ENCODE data around the gene CDK13. TPM values are rescaled to one million over a fixed set of nuclear protein-coding genes. Genes with fewer than 3 reads are reported as not detected.

Gene CDK13
- total and polyA plus RNA-seq, 4 donors: 13.3 to 124 (median 30.8) TPM

GRCh38 chr7:40059057-40059456, 109.0 kb downstream of the CDK13 start:
- Histone ChIP-seq H3K27ac (ENCODE audit: low read depth in 1 of 2, low read length in 1 of 2) (no peak overlapping the region), H3K36me3 (ENCODE audit: control insufficient read depth in 4 of 4, insufficient read depth in 4 of 4, low read length in 4 of 4) (peaks cover 5 to 12% (median 9%) of the 10 kb centered on the region in 4 donors), H3K4me3 (no peak overlapping the region), H3K27me3 (ENCODE audit: control insufficient read depth in 3 of 3, insufficient read depth in 3 of 3, low read length in 2 of 3) (no peaks in the 10 kb centered on the region), H3K9me3 (ENCODE audit: control insufficient read depth in 4 of 4, insufficient read depth in 3 of 4, low read length in 3 of 4) (no peaks in the 10 kb centered on the region), H3K4me1 (ENCODE audit: control insufficient read depth in 5 of 5, insufficient read depth in 5 of 5, low read length in 5 of 5) (peaks cover 0 to 3% (median 0%) of the 10 kb centered on the region in 5 donors), H3K9ac (ENCODE audit: insufficient read depth in 1 of 2, low read length in 2 of 2) (no peak overlapping the region)
- no peak for ATAC-seq (ENCODE audit: insufficient read depth, low FRiP score)
- no peak for DNase-seq
- TF ChIP-seq CTCF (IDR thresholded peaks at IDR 0.05; ENCODE audit: control extremely low read depth, extremely low read depth): no peak
- 86 to 90% methylated on average over 6 of the region's 6 CpGs for WGBS, 2 donors

- Histone ChIP-seq H3K36me3 (ENCODE audit: control insufficient read depth in 4 of 4, insufficient read depth in 4 of 4, low read length in 4 of 4) (peaks cover 0 to 3% (median under 1%) of the 10 kb centered on the region in 4 donors), H3K4me3 (no peak overlapping the region), H3K27me3 (ENCODE audit: control insufficient read depth in 3 of 3, insufficient read depth in 3 of 3, low read length in 2 of 3) (no peaks in the 10 kb centered on the region), H3K9me3 (ENCODE audit: control insufficient read depth in 4 of 4, insufficient read depth in 3 of 4, low read length in 3 of 4) (no peaks in the 10 kb centered on the region), H3K4me1 (ENCODE audit: control insufficient read depth in 5 of 5, insufficient read depth in 5 of 5, low read length in 5 of 5) (no peaks in the 10 kb centered on the region), H3K9ac (ENCODE audit: insufficient read depth in 1 of 2, low read length in 2 of 2) (no peak overlapping the region), H3K27ac (ENCODE audit: low read depth in 1 of 2, low read length in 1 of 2) (no peak overlapping the region)
- ATAC-seq (ENCODE audit: insufficient read depth, low FRiP score) (no peak), DNase-seq (no peak)
- 96 to 99% methylated on average over 5 of the region's 5 CpGs for WGBS, 2 donors
- TF ChIP-seq CTCF (IDR thresholded peaks at IDR 0.05; ENCODE audit: control extremely low read depth, extremely low read depth): no peak
Measured at GRCh38 chr7:40072268-40072667, 122.2 kb downstream of the CDK13 start.

GRCh38 chr7:40073239-40073638, 123.2 kb downstream of the CDK13 start:
- 89 to 98% methylated on average over 2 of the region's 2 CpGs for WGBS, 2 donors
- no peak overlapping the region for H3K27ac ChIP-seq (ENCODE audit: low read depth in 1 of 2, low read length in 1 of 2)
- H3K9ac ChIP-seq (ENCODE audit: insufficient read depth in 1 of 2, low read length in 2 of 2): no peak overlapping the region
- H3K9me3 ChIP-seq (ENCODE audit: control insufficient read depth in 4 of 4, insufficient read depth in 3 of 4, low read length in 3 of 4): no peaks in the 10 kb centered on the region
- no peak overlapping the region for H3K4me3 ChIP-seq
- no peaks in the 10 kb centered on the region for H3K27me3 ChIP-seq (ENCODE audit: control insufficient read depth in 3 of 3, insufficient read depth in 3 of 3, low read length in 2 of 3)
- no peak for TF ChIP-seq CTCF (IDR thresholded peaks at IDR 0.05; ENCODE audit: control extremely low read depth, extremely low read depth)
- ATAC-seq (ENCODE audit: insufficient read depth, low FRiP score): no peak
- H3K4me1 ChIP-seq (ENCODE audit: control insufficient read depth in 5 of 5, insufficient read depth in 5 of 5, low read length in 5 of 5): no peaks in the 10 kb centered on the region
- no peak for DNase-seq
- H3K36me3 ChIP-seq (ENCODE audit: control insufficient read depth in 4 of 4, insufficient read depth in 4 of 4, low read length in 4 of 4): peaks cover 0 to 6% (median under 1%) of the 10 kb centered on the region in 4 donors

- 23 to 55% methylated on average over 3 of the region's 3 CpGs for WGBS, 2 donors
- DNase-seq (no peak), ATAC-seq (ENCODE audit: insufficient read depth, low FRiP score) (no peak)
- no peaks in the 10 kb centered on the region for H3K27me3 ChIP-seq (ENCODE audit: control insufficient read depth in 3 of 3, insufficient read depth in 3 of 3, low read length in 2 of 3)
- no peaks in the 10 kb centered on the region for H3K9me3 ChIP-seq (ENCODE audit: control insufficient read depth in 4 of 4, insufficient read depth in 3 of 4, low read length in 3 of 4)
- H3K4me1 ChIP-seq (ENCODE audit: control insufficient read depth in 5 of 5, insufficient read depth in 5 of 5, low read length in 5 of 5): no peaks in the 10 kb centered on the region
- H3K36me3 ChIP-seq (ENCODE audit: control insufficient read depth in 4 of 4, insufficient read depth in 4 of 4, low read length in 4 of 4): peaks cover 1 to 4% (median 3%) of the 10 kb centered on the region in 4 donors
- TF ChIP-seq CTCF (IDR thresholded peaks at IDR 0.05; ENCODE audit: control extremely low read depth, extremely low read depth): no peak
- H3K9ac ChIP-seq (ENCODE audit: insufficient read depth in 1 of 2, low read length in 2 of 2): no peak overlapping the region
- H3K4me3 ChIP-seq: no peak overlapping the region
- no peak overlapping the region for H3K27ac ChIP-seq (ENCODE audit: low read depth in 1 of 2, low read length in 1 of 2)
Measured at GRCh38 chr7:40077849-40078248, 127.8 kb downstream of the CDK13 start.
